HepG2 (cell line): ENCODE results near the gene SYS1. TPM values are rescaled to one million over a fixed set of nuclear protein-coding genes. Genes with fewer than 3 reads are reported as not detected.

Experiments used
- ATF6 ChIP-seq: sonication (generic); formaldehyde crosslinking; conservative IDR thresholded peaks from 2 replicates; pipeline ENCODE4 v1.4.0; 2020; ENCODE audit warnings: missing genetic modification reagents
- BCL3 ChIP-seq: sonication (generic); formaldehyde crosslinking; IDR thresholded peaks from 2 replicates; pipeline ENCODE4 v1.5.1; 2020; ENCODE audit warnings: mild to moderate bottlenecking, missing genetic modification reagents, moderate library complexity
- DNMT1 ChIP-seq: sonication (generic); formaldehyde crosslinking; IDR thresholded peaks from 2 replicates; pipeline ENCODE4 v1.5.1; 2020; ENCODE audit warnings: mild to moderate bottlenecking, missing genetic modification reagents
- ERF ChIP-seq: IDR thresholded peaks from 2 replicates; pipeline ENCODE4 v1.6.1; 2018; ENCODE audit warnings: missing biosample characterization, missing genetic modification reagents
- HNRNPUL1 ChIP-seq: fragments of 200-400 bp; formaldehyde crosslinking; IDR thresholded peaks from 2 replicates; pipeline ENCODE4 v1.6.1; 2017; ENCODE audit warnings: low read depth, mild to moderate bottlenecking, low read length, moderate library complexity
- LRRFIP1 ChIP-seq: sonication (generic); formaldehyde crosslinking; conservative IDR thresholded peaks from 2 replicates; pipeline ENCODE4 v1.4.0; 2020; ENCODE audit warnings: missing genetic modification reagents
- NCOA5 ChIP-seq: sonication (generic); formaldehyde crosslinking; IDR thresholded peaks from 2 replicates; pipeline ENCODE4 v1.4.0; 2020; ENCODE audit warnings: missing genetic modification reagents
- PRDM4 ChIP-seq: sonication (generic); formaldehyde crosslinking; IDR thresholded peaks from 2 replicates; pipeline ENCODE4 v1.9.0; 2021; ENCODE audit warnings: missing genetic modification reagents, borderline replicate concordance
- SALL1 ChIP-seq: sonication (generic); formaldehyde crosslinking; IDR thresholded peaks from 2 replicates; pipeline ENCODE4 v1.8.0; 2022; ENCODE audit warnings: mild to moderate bottlenecking, missing genetic modification reagents
- SAP130 ChIP-seq: IDR thresholded peaks from 2 replicates; pipeline ENCODE4 v1.6.1; 2016; ENCODE audit warnings: low read depth
- TBX2 ChIP-seq: sonication (generic); formaldehyde crosslinking; IDR thresholded peaks from 2 replicates; pipeline ENCODE4 v1.5.0; 2020; ENCODE audit warnings: missing genetic modification reagents, mild to moderate bottlenecking, borderline replicate concordance
- TOPORS ChIP-seq: sonication (generic); formaldehyde crosslinking; IDR thresholded peaks from 2 replicates; pipeline ENCODE4 v1.8.0; 2023; ENCODE audit warnings: mild to moderate bottlenecking, missing genetic modification reagents
- USF2 ChIP-seq, 2 experiments: sonication (generic) in 1 of 2; formaldehyde crosslinking in 1 of 2; IDR thresholded peaks; 2 replicates each; pipeline versions ENCODE4 v1.5.1 to v1.6.1; 2011 to 2020; ENCODE audit warnings: borderline replicate concordance in 1 of 2, low read depth in 1 of 2, low read length in 1 of 2, mild to moderate bottlenecking in 1 of 2, missing genetic modification reagents in 1 of 2, moderate library complexity in 1 of 2
- WIZ ChIP-seq: sonication (generic); formaldehyde crosslinking; IDR thresholded peaks from 2 replicates; pipeline ENCODE4 v1.5.1; 2020; ENCODE audit warnings: mild to moderate bottlenecking, missing genetic modification reagents
- ZNF18 ChIP-seq: sonication (generic); formaldehyde crosslinking; IDR thresholded peaks from 2 replicates; pipeline ENCODE4 v1.8.0; 2022; ENCODE audit warnings: mild to moderate bottlenecking, missing genetic modification reagents; ENCODE audit not compliant: insufficient replicate concordance
- ZNF225 ChIP-seq: sonication (generic); formaldehyde crosslinking; IDR thresholded peaks from 2 replicates; pipeline ENCODE4 v1.4.0; 2020; ENCODE audit warnings: mild to moderate bottlenecking, missing genetic modification reagents
- polyA plus RNA-seq, 8 experiments: library from polyadenylated mRNA; depleted of rRNA in 3 of 8; stranded (reverse) in 7 of 8; unstranded in 1 of 8; fragments of >200 nt; fragmentation: Illumina TruSeq in 4 of 8; extraction: Trizol in 4 of 8; gene quantifications; 2 replicates each; pipeline versions ENCODE4 v1.2.1 to v1.2.3, GENCODE V29; 2011 to 2016; ENCODE audit warnings: low read depth in 4 of 8, missing spikeins in 1 of 8, mixed read lengths in 1 of 8; ENCODE audit not compliant: insufficient read depth in 1 of 8
- total RNA-seq, 5 experiments: library from RNA; depleted of rRNA; stranded (reverse); fragments of >200 nt; fragmentation: Illumina TruSeq; extraction: Trizol; gene quantifications; 2 replicates each; pipeline ENCODE4 v1.2.3, GENCODE V29; 2016; ENCODE audit warnings: low read depth in 1 of 5

The SYS1 gene
- total and polyA plus RNA-seq, 2 of the 13 experiments (the other 11 are each of a cell fraction or from before 2014, with no cell fraction given), result 38.3 to 65.6 TPM

GRCh38 chr20:45346291-45346718 lies 16.7 kb upstream of the SYS1 start (continued):
- TF ChIP-seq USF2 (IDR thresholded peaks at IDR 0.05; ENCODE audit: low read depth, low read length), result no peak
- TF ChIP-seq USF2 (CRISPR knock-in tag; IDR thresholded peaks at IDR 0.05; ENCODE audit: borderline replicate concordance), result no peak
- TF ChIP-seq ATF6 (CRISPR knock-in tag), result no peak
- TF ChIP-seq SALL1 (CRISPR knock-in tag), result peak; percentile 30; the same call in 1 of the 2 replicates
- no peak for TF ChIP-seq ERF
- TF ChIP-seq NCOA5 (CRISPR knock-in tag), result no peak
- TF ChIP-seq SAP130, result peak; percentile 37; the same call in 1 of the 2 replicates
- TF ChIP-seq DNMT1 (CRISPR knock-in tag), result 0 out of 2 replicates have a peak, but pooled peaks have one; percentile 31
- no peak for TF ChIP-seq WIZ (CRISPR knock-in tag)
- no peak for TF ChIP-seq HNRNPUL1
- no peak for TF ChIP-seq LRRFIP1 (CRISPR knock-in tag)
- TF ChIP-seq TOPORS (CRISPR knock-in tag), result no peak
- no peak for TF ChIP-seq ZNF18
- TF ChIP-seq TBX2 (CRISPR knock-in tag), result peak; percentile 45; the same call in 1 of the 2 replicates
- no peak for TF ChIP-seq PRDM4 (CRISPR knock-in tag)
- TF ChIP-seq ZNF225 (CRISPR knock-in tag), result 0 out of 2 replicates have a peak, but pooled peaks have one; percentile 33
- 0 out of 2 replicates have a peak, but pooled peaks have one; percentile 63 for TF ChIP-seq BCL3 (CRISPR knock-in tag)
